GM20000 (cell line): ENCODE data around the gene GSC.

Experiments
- DNase-seq: peaks from one replicate; pipeline ENCODE4 v3.0.0; 2012; ENCODE audit warnings: low spot score
- TF ChIP-seq, protein P1 (sequence below): IDR thresholded peaks from 2 replicates; pipeline ENCODE4 v1.5.1; 2012; ENCODE audit warnings: mild to moderate bottlenecking, control low read depth; ENCODE audit errors: extremely low read depth, missing control alignments

Gene GSC

DNA sequence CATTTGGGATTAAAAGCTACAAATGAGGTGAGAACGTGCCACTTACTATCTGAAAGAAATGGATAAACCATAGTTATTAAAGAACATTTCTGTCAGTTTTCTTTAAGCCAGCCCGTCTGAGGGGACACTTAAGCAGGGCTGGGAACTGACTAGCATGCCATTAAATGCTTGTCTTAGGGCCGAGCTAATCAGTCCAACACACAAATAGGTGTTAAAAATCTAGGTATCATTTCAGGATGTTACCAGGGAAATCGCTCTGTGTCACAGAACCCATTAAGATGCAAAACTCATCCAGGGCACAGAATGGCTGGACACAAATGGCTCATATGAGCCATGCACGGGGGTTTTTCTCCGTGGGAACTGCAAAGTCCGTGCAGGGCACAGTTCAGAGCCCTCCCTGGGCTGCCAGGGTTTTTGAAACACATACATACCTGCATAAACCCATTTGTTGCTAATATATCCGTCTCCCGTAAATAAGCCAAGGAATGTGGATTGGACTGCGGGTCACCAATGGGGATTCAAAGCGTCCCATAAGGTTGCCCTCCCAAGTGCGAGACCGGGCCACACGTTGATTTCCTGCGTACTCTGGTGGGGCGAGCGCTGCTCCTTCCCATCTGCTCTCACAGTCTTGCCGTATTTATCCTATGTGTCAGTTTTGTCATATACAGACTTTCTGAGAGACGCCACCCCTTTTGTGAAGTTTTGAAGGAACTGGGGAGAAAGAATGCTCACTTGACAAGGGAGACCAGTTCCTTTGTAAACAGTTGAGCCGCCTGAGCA is 5.4 kb upstream of the GSC start:
- TF ChIP-seq, protein P1, sequence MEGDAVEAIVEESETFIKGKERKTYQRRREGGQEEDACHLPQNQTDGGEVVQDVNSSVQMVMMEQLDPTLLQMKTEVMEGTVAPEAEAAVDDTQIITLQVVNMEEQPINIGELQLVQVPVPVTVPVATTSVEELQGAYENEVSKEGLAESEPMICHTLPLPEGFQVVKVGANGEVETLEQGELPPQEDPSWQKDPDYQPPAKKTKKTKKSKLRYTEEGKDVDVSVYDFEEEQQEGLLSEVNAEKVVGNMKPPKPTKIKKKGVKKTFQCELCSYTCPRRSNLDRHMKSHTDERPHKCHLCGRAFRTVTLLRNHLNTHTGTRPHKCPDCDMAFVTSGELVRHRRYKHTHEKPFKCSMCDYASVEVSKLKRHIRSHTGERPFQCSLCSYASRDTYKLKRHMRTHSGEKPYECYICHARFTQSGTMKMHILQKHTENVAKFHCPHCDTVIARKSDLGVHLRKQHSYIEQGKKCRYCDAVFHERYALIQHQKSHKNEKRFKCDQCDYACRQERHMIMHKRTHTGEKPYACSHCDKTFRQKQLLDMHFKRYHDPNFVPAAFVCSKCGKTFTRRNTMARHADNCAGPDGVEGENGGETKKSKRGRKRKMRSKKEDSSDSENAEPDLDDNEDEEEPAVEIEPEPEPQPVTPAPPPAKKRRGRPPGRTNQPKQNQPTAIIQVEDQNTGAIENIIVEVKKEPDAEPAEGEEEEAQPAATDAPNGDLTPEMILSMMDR: no peak
- DNase-seq: no peak

DNA sequence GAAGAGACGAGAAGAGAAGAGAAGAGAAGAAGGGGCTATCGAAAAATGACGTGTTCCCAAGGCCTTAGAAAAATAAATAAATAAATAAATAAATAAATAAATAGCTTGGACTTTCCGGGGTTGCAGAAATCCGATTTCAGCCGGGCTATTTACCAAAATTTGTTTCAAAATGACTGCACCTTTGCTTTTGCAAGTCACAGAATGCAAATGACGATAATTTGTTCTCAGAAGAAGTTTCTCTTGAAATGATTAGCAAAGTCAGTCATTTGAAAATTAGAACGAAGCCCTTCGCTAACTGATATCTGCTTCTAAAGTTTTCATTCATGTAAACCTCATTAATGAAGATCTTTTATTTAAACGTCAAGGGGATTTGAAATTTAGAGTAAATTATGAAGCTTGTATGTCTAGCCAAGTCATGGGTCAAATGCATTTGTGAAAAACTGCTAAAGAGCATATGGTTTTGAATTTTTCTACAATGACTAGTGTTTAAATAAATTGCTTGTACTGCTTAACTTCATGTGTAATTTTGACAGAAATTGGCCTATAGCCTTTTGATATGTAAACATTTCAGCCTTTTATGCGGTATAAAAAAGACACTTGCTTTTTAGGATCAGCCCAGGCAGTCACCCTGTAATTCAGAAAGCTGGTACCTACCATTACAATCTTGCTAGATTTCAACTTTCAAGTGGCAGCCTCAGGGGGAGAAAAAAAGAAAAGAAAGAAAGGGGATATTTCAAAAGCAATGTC is 4.6 kb upstream of the GSC start:
- TF ChIP-seq, protein P1: no peak

DNA sequence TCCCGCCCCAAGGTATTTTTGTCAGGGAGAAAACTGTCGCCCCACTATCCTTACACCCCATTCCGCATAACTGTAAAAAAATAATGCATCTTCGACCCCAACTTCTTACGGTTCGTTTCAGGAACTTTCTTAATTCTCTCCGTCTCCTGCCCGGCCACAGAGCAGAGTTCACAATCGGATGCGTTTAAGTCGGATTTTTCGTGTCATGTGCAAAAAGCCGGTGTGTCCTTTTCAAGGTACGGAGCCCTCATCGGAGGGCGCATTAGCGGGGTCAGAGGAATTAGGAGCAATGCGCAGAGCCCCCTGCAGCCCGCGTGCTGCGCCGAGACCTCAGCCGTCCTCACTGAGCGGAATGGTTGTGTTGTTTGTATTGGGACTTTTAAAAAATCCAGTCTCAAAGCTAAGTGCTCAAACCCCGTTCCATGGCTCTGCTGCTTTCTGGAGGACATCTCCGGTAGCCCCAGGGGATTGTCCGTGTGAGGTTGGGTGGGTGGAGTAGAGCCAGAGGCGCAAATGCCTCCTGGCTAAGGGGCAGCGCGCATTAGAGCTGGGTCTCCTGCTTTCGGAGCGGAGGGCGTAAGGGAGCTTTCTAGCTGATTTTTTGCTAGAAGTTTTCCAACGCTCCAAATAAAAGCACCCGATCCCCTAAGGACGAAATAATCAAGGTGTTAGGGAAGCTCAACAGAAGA is 3.9 kb upstream of the GSC start:
- TF ChIP-seq, protein P1: no peak
- no peak for DNase-seq

More for the DNA sequence above, 4.6 kb upstream of the GSC start:
- no peak for DNase-seq

DNA sequence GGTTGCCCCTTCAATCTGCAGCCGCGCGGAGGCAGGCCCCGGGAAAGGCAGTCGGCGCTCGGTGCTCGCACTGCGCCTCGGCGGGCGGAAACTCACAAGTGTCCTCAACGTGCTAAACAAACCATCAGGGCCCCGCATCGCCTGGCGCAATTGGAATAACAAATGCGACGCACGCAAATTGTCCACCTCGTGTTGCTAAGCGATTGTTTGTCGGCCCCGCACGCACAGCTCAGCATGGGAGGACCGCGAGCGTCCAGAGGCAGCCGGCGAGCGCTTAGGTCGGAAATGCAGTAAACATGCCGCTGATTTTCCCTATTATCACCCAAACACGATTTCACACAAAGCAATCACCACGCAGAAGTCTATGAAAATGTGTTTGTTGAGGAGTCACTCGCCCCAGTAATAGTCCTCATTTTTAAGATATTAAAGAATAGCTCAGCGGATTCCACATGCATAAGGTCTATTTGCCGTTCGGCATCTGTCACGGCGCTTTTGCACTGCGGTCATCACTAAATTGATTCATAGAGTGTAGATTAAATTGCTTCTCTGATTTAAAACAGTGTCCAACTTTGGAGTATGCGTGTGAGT is 3.2 kb upstream of the GSC start:
- DNase-seq: no peak
- TF ChIP-seq, protein P1: no peak

DNA sequence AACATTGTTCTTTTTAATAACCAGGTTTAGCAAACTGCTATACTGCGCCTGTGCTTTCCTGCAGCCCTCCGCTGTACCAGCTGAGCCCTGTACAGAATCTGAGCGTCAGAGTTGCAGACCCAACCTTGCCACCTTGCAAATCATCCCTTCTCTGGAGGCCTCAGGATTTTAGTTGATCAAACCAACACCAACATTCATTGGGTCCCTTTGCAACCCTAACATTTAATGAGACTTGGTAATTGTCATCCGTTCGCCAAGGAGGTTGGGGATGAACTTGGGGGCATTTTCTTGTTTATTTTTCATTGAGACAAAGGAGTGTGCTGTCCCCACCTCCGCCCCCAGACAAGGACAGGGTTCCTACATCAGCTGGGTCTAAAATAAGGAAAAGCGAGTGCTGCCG is 2.6 kb upstream of the GSC start:
- DNase-seq: no peak
- TF ChIP-seq, protein P1: no peak

DNA sequence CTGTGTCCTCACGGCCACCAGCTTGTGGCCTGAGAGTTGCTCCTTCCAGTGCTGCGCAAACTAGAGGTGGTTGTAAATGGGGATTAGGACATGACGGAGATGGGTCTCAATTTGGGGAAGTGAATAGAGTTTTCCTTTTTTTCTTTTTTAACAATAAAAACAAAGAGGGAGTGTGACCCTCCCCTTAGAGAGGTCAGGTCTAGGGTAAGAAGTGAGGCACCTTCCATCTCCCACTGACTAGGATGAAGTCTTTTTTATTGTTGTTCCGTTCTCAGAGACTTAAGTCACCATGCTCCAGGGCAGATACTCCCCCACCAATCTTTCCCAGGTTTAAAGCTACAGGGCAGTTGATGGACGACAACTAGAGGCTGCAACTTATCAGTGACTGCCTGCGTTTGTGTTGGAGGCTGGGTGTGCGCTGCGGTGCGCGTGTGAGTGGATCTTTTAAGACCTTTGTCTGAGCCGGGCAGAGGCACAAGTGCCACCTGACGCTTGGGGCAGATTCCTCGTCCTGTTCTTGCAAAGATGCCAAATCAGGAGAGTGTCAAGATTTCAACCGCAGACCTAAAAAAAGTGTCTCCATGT is 2.1 kb upstream of the GSC start:
- TF ChIP-seq, protein P1: no peak
- no peak for DNase-seq
